Left ventricle myocardium superior (tissue), 1 donor: Measurements from ENCODE around the gene NFIC. TPM values are rescaled to one million over a fixed set of nuclear protein-coding genes. Genes with fewer than 3 reads are reported as not detected.
"Not testable (repeated sequence)": the region's sequence is repeated elsewhere in the genome, so short reads cannot be mapped to it uniquely, and the experiment has no call there.

Source experiments
- ATAC-seq: fragments of 200-7000 bp; cut with Tn5 transposase; one replicate; pipeline ENCODE4 v1.9.1; 2020; ENCODE audit warnings: mild to moderate bottlenecking, moderate library complexity
- DNase-seq: peaks from one replicate; pipeline ENCODE4 v3.0.0-alpha.2; 2020
- intact Hi-C: fragments of 100-400 bp; cut with micrococcal nuclease; formaldehyde crosslinking; loops from one replicate; pipeline ENCODE4 v1.11.0; 2022
- total RNA-seq: library from RNA; stranded (reverse); fragmentation: NEBNext Ultra II Directional; extraction: Animal tissue kit (Norgen Biotek cat#: 25700); gene quantifications from one replicate; pipeline ENCODE4 v1.2.1, GENCODE V29; 2021
- donor health status: DM: no; HTN: yes; CAD: no; lungs with severe emphysema.

NFIC gene
- total RNA-seq, 1 donor from 2014 or later = 178 TPM

DNA sequence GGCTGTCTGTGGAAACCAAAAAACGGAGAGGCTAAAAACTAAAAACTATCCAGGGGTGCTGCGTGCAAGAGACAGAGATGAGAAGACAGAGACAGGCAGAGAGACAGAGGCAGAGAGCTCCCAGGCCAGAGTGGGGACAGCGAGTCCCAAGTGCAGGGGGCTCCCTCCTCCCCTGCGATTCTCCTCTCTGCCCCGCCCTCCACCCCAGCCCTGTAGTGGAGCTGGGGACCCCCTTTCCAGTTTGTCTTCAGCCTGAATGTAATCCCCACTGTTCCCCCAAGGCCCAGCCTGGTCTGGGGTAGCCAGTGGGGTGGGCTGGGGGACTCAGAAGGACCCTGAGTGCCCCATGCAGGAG is 2.0 kb downstream of the NFIC start:
- intact Hi-C loops = loop anchor here (10.0 kb wide), 1 partner anchor 56 kb away; no protein-coding TSS in a partner anchor
- no peak for ATAC-seq
- no peak for DNase-seq

DNA sequence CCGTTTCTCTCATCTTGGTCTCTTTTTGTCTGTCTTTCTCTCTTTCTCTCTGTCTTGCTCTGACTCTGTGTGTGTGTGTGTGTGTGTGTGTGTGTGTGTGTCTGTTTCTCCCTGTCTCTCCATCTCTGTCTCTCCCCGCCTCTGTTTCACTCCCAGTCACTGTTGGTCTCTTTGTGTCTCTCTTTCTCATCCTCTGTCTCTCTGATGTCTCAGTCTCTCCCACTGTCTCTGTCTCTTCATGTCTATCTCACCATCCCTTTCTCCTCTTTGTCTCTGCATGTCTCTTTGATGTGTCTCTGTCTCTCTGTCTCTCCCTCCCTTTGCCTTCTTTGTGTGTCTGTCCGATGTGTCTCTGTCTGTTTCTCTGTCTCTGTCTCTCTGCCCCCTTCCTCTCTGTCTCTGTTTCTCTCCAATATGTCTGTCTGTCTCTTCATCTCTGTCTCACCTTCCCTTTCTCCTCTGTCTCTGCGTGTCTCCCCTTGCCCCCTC is 2.5 kb downstream of the NFIC start:
- no peak for ATAC-seq
- intact Hi-C loops = loop anchor here (10.0 kb wide), 1 partner anchor 56 kb away; no protein-coding TSS in a partner anchor
- DNase-seq = no peak

DNA sequence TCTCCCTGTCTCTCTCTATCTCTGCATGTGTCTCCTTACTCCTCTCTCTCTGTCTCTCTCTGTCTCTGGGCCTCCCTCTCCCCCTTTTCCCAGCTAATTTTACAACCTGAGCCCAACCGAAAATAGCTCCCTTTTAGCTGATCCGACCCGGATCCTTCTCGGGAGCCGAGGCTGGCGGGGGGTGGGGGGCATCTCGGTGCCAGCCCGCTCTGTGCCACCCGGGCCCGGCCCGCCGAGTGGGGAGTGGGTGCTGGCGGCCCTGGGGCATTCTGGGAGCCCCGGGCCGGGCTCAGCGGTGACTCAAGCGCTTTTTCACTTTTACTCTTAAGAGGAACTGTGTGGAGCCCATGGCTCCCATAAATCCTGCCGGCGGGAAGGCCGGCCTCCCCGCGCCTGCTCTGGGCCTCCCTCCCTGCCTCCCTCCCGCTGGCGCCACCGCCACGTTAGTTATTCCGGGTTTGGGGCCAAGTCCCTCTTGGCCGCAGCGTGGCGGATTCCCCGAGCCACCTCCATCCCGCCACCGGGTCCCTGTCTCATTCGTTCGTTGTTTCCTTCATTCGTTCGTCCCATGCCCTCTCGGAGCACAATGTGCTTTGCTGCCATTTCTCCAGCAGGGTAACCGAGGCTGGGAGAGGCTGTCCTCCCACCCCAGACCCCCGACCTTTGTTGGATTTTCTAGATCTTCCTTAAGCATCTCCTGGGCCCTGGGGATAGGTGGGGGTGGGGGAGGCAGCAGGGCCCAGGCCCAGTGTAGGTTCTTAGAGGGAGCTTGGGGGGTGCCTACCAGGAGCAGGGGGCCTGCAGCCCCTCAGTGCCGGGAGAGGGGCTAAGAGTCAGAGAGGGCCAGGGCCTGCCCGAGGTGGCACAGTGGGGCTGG is 3.2 kb downstream of the NFIC start:
- intact Hi-C loops = loop anchor here (10.0 kb wide), 1 partner anchor 55 kb away; no protein-coding TSS in a partner anchor
- DNase-seq (peak; percentile 83), ATAC-seq (peak; percentile 52)

DNA sequence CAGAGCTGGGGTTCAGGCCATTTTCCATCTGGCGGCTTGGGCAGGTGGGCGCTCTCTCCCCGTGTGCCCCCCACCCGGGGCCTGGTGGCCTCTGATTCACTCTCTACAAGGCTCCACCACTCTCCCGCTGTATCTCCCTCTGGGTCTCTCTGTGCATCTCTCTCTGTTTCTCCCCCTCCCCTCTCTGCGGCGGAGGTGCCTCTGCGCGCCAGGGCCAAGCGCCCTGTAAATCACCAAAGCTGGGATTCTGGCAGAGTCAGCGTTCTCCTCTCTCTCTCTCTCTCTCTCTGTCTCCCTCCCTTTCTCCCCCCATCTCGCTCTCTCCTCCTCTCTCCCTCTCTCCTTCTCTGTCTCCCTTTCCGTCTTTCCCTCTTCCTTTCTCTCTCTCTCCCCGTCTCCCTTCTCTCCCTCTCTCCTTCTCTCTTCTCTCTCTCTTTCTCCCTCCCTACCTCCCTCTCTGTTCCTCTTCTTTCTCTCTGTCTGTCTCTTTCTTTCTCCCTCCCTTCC is 3.9 kb downstream of the NFIC start:
- intact Hi-C loops = no loop called here
- ATAC-seq (no peak), DNase-seq (no peak)

DNA sequence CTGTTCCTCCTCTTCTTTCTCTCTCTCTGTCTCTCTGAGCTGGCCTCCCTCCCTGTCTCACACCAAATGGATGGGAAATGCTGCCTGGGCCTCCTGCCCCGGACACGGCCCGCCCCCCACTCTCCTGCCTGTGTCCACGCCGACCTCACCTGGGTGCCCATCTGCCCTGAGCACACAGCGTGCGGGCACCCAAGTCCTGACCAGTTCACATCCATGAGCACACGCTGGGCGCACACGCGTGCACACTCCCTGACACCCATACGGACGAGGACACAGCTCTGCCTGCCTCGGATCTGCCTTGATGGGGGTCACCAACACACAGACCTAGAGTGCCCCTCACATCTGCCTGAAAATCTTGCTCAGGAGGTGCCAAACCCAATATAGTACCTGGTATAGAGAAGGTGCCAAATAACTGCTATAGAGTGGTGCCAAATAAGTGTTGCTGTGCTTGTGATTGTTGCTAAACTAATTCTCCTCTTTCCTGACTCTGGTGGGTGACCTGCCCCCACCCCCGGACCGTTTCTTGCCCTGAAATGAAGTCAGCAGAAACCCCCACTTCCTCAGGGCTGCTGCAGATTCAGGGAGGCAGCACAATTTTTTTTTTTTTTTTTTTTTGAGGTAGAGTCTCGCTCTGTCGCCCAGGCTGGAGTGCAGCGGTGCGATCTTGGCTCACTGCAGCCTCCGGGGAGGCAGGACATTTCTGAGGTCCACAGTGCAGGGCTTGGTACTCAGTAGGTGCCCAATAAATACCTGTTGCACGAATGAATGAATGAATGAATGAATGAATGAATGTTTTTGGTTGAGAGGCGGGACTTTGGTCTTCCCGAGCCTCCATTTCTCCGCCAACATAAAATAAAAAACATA is 4.6 kb downstream of the NFIC start:
- DNase-seq (no peak), ATAC-seq (no peak)
- intact Hi-C loops = no loop called here

DNA sequence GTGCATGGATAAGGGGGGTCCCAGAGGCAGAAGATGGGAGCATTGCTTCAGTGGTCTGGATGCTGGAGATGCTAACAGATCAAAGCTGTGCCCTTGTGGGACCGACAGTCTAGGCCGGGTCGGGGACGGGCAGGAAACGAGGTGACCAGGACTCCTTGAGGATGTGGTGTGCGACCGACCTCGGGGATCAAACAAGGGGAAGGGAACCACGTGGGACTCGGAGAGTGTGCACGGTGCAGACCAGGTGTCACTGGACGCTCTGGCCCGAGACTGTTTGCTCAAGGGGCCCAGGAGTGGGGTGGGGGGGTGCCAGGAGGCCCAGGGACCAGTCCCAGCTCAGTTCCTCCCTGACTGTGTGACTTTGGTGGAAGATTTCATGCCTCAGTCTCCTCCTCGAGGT is 6.0 kb downstream of the NFIC start:
- DNase-seq (no peak), ATAC-seq (no peak)
- intact Hi-C loops = no loop called here

DNA sequence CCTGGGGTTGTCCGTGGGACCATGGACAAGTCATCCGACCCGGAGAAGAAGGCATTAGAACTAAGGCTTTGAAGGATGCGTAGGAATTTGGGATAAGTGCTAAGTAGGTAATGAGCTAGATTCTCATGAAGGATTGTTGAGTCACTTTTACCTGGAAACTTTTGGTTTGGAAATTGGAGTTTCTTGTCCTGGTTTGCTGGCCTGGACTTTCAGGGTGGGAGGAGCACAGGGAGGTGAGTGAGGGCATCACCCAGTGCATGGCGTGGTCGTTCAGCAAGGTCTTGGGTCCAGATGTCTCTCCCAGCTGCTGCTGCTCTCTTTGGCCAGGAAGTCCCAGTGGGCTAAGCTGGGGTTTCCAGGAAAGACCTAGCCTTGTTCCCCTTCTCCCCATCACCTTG is 7.6 kb downstream of the NFIC start:
- intact Hi-C loops = no loop called here
- DNase-seq = no peak
- no peak for ATAC-seq

DNA sequence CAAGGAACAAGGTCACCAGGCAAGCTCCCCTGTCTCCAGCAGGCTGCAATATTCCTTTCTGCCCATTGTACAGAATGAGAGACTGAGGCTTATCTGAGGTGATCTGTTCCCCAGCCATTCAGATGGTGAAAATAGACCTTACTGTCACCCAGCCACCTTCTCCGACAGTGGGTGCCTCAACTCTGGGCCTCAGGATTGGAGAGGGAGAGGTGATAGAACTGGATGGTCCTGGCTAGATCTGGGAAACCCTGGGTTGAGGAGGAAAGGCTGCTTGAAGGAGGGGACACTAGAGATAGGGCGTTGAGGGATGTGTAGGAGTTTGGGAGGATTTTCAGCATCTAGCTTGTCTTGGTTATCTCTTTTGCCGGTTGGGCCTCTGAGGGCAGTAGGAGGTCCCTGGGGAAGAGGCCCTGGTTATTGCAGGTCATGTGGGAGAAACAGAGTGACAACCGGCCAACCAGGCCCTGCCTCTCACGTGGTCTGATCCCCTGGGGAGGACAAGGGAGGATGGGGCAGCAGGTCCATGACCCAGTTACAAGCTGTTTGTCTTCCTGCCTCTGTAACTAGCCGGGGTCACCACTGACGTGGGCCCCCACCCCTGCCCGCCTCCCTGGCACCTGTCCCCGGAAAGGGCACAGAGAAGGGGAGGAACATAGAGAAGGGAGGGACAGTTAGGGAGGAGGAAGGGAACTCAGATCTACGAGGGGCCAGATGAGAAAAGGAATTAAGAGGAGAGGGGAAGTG is 8.2 kb downstream of the NFIC start:
- intact Hi-C loops = no loop called here
- DNase-seq = peak; percentile 83
- peak; percentile 57 for ATAC-seq

DNA sequence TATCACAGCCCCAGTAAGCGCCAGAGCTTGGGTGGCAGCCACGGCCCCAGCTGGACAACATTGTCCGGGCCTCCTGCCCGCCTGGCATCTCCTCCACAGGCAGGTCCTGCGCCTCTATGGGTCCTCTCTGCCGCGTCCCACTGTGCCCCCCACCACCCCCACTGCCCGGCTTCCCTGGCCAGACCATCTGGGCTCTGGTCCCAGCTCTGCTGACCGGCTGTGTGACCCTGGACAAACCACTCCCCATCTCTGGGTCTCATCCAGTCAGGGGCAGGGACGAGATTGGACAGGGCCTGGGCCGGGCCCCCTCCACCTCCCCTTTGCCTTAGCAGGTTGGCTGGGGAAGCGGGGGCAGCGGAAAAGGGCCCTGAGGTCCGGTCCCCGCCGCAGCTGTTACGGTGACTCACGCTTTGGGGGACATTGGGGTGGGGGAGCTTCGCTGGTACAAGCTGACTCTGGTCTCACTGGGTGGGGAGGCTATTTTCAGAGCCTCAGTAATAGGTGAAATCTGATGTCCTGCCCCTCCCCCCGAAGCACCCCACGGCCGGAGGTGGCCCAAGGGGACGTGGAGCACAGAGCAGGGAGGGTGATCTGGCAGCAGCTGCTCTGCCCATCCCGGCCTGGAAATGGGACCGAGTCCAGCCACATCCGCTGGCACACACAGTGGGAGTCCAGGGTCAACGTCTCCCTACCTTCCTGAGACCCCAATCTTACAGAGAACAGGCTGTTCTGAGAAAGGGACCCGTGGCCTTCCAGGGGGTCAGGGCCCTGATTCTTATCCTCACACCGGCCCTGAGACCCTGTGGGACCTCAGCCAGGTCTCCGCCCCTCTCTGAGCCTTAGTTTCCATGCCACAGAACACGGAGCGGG is 9.1 kb downstream of the NFIC start:
- intact Hi-C loops = no loop called here
- ATAC-seq = peak; percentile 81
- DNase-seq = peak; percentile 91

DNA sequence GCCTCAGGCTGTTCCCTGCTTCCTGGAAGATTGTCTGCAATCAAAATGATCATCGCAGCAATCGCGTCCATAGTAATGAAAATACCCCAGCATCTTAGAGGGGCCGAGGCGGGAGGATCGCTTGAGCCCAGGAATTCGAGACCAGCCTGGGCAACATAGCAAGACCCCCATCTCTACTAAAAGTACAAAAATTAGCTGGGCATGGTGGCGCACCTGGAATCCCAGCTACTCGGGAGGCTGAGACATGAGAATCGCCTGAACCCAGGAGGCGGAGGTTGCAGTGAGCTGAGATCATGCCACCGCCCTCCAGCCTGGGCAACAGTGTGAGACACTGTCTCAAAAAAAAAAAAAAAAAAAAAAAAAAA is 9.7 kb downstream of the NFIC start:
- ATAC-seq, intact Hi-C loops, DNase-seq: not testable (repeated sequence)

DNA sequence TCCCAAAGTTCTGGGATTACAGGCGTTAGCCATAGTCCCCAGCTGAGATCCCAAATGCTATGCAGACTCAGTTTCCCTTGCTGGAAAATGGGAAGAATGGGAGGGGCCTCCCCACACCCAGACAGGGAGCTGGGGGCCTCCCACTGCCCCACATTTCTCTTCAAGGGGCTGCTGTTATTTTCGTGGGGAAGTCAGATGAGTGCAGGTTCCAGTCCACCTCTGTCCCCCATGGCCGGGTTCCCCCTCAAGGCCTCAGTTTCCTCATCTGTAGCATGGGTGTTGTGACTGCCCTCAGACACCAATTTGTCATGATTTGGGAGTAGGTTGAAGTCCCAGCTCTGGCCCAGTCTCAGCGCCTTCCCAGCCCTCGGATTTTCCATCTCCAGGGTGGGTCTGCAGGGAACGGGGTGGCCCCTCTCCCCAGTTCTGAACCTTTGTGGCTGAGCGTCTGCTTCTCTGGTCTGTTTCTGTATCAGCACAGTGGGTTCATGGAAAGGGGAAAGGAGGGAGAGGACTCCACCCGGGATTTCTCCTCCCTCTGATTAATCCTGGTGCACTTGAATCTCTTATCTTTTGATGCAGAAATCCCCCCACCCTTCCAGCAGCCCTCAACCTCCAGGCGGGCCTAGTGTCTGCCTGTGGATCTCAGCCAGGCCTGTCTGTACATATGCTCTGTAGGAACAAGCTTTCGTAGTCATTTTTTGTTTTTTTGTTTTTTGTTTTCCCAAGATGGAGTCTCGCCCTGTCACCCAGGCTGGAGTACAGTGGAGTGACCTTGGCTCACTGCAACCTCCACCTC is 12.2 kb downstream of the NFIC start:
- no peak for ATAC-seq
- no peak for DNase-seq
- intact Hi-C loops = no loop called here

DNA sequence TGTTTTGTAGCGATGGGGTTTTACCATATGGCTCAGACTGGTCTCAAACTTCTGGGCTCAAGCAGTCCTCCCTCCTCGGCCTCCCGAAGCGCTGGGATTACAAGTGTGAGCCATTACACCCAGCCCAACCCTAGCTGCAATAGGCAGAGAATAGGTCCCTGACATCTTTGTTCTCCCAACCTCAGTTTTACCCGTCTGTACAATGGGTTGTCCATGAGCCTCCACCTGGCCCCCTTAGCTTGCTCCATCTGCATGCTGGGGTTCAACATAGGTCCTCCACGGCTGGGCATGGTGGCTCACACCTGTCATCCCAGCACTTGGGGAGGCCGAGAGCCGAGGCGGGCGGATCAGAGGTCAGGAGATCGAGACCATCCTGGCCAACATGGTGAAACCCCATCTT is 14.4 kb downstream of the NFIC start:
- intact Hi-C loops = no loop called here

DNA sequence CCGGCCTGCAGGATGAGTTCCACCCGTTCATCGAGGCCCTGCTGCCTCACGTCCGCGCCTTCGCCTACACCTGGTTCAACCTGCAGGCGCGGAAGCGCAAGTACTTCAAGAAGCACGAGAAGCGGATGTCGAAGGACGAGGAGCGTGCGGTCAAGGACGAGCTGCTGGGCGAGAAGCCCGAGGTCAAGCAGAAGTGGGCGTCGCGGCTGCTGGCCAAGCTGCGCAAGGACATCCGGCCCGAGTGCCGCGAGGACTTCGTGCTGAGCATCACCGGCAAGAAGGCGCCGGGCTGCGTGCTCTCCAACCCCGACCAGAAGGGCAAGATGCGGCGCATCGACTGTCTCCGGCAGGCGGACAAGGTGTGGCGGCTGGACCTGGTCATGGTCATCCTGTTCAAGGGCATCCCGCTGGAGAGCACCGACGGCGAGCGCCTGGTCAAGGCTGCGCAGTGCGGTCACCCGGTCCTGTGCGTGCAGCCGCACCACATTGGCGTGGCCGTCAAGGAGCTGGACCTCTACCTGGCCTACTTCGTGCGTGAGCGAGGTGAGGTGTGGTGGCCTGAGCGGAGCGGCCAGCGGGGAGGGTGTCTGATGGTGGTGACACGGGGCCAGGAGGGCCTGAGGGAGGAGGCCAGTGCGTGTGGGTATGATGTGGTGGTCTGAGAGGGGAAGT is 15.5 kb downstream of the NFIC start:
- DNase-seq (peak; percentile 39), ATAC-seq (no peak)
- intact Hi-C loops = no loop called here

More for the DNA sequence above, 14.4 kb downstream of the NFIC start:
- DNase-seq (no peak), ATAC-seq (no peak)

DNA sequence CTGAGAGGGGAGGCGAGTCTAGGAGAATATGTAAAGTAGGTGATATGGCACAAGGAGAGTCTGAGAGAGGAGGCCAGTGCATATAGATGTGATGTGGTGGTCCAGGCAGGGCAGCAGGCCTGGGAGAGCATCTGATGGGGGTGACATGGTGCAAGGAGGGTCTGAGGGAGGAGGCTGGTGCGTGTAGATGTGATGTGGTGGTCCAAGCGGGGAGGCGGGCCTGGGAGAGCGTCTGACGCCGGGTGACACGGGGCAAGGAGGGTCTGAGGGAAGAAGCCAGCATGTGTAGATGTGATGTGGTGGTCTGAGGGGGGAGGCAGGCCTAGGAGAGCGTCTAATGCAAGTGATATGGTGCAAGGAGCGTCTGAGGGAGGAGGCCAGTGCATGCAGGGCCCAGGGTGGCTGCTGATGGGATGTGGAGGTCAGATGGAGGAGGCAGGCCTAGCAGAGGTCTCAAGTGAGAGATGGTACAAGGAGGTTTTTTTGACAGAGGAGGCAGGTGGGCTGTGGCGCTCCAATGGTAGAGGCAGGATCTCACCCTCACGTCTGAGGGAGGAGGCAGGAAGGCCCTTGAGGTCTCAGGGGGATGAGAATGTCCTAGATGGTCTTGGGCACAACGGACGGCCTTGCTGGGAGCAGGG is 16.2 kb downstream of the NFIC start:
- DNase-seq (no peak), ATAC-seq (no peak)
- intact Hi-C loops = no loop called here

DNA sequence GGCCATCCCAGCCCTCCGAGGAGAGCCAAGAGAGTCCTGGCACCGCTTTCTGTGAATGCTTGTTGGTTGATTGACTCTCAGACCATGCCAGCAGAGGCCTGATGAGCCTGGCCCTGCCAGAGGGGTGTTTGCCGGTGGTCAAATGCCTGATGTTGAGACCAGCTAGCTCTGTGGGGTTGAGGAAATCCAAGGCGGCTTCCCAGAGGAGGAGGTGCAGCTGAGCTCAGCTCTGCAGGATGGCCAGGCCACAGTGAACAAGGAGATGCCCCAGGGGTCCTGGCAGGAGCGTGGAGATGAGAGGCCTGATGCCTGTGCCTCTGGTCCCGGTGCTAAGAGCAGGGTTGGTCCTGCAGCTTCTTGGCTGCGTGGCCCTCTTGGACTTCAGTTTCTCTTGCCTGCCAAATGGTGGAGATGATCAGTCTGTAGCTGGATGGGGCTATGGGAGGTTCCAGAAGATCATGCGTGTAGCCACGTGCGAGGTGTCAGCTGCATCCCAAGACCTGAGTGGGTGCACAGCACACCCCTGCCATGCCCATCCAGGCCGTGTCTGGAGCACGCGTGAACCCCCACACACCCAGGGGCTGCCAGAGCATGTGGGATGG is 16.8 kb downstream of the NFIC start:
- DNase-seq (peak; percentile 71), ATAC-seq (peak; percentile 16)
- intact Hi-C loops = no loop called here
